DOHH2 (cell line): ENCODE measurements around the gene FNDC5.

Source experiments
- CTCF ChIP-seq: fragments of 200-600 bp; sonication (generic); IDR thresholded peaks from one replicate; pipeline ENCODE4 v1.5.1; 2014; ENCODE audit warnings: antibody characterized with exemption, mild to moderate bottlenecking, low read depth, low read length; ENCODE audit not compliant: poor library complexity, severe bottlenecking
- EZH2phosphoT487 ChIP-seq: fragments of 200-600 bp; sonication (generic); IDR thresholded peaks from 2 replicates; pipeline ENCODE4 v1.6.1; 2017; ENCODE audit warnings: borderline replicate concordance, mild to moderate bottlenecking, antibody characterized with exemption, low read length, moderate library complexity, mixed read lengths

GRCh38 chr1:32817159-32817814 is 53.4 kb downstream of the FNDC5 start, which contains the start of the genes S100PBP and YARS1:
- TF ChIP-seq CTCF (no peak), EZH2phosphoT487 (no peak)
